ENCODE data around the gene FZD10.

The FZD10 gene

DNA sequence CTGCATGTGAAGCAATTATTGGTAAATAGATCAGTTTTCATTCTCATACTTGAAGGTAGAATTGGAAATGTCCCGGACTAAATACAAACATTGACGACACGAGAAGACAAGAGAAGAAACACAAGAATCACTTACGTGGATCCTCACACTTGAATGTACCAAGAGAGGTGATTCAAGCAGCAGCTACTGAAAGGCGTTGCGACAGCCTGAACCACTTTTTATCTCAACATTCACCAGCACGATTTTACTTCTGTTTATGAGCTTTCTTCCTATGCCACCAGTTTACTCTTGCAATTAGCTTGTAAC is 3.6 kb upstream of the FZD10 start:
- TF ChIP-seq, protein P1, sequence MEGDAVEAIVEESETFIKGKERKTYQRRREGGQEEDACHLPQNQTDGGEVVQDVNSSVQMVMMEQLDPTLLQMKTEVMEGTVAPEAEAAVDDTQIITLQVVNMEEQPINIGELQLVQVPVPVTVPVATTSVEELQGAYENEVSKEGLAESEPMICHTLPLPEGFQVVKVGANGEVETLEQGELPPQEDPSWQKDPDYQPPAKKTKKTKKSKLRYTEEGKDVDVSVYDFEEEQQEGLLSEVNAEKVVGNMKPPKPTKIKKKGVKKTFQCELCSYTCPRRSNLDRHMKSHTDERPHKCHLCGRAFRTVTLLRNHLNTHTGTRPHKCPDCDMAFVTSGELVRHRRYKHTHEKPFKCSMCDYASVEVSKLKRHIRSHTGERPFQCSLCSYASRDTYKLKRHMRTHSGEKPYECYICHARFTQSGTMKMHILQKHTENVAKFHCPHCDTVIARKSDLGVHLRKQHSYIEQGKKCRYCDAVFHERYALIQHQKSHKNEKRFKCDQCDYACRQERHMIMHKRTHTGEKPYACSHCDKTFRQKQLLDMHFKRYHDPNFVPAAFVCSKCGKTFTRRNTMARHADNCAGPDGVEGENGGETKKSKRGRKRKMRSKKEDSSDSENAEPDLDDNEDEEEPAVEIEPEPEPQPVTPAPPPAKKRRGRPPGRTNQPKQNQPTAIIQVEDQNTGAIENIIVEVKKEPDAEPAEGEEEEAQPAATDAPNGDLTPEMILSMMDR (IDR thresholded peaks at IDR 0.05; ENCODE audit: insufficient read depth, low read depth, low read length, missing control alignments), result no peak
- no peak for DNase-seq (ENCODE audit: low read depth)
- H3K4me3 ChIP-seq (ENCODE audit: low read length), result no peak overlapping the region

DNA sequence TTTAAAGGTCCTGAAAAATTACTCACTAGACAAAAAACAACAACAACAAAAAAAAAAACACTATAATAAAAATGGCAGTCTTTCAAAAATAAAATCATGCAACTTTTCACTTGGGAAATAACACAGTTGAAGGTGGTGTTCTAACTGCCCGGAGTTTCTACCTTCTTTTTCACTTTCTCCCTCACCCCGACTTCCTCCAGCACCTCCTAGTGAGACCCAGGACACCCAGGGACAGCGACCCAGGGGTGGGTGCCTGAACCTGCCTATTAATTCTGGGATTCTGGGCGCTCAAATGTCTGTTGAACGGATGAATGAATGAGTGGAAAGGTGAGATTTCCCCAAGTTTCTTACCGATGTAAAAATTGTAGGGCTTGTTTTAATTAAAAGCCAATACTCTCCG is 2.0 kb upstream of the FZD10 start:
- TF ChIP-seq, protein P1 (IDR thresholded peaks at IDR 0.05; ENCODE audit: insufficient read depth, low read depth, low read length, missing control alignments), result no peak

DNA sequence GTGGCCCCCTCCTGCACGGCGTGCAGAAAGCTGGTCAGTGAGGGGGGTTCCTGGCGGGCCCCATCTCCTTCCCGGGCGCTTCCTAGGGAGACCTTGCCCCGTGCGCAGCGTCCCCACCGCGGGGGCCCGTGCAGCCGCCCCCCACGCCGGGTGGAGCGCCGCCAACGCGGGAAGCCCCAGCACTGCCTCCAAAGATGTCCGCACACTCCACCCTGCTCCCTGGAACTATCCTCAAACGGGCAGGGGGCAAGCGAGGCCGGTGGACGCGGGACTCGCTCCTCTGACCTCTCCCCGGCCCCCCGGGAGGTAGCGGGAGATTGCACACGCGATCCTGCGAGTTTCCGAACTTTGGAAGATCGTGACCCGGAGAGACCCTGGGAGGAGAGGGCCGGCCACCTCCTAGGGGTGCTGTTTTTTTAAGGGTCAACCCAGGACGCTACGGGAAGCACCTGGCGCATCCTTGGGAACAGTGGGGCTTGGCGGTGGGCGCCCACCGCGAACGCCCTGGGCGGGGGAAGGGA is 1.5 kb upstream of the FZD10 start:
- H3K4me3 ChIP-seq (ENCODE audit: low read length), result no peak overlapping the region
- TF ChIP-seq, protein P1 (IDR thresholded peaks at IDR 0.05; ENCODE audit: insufficient read depth, low read depth, low read length, missing control alignments), result no peak
- no peak for DNase-seq (ENCODE audit: low read depth)

More for the DNA sequence above, 2.0 kb upstream of the FZD10 start:
- no peak for DNase-seq (ENCODE audit: low read depth)
- H3K4me3 ChIP-seq (ENCODE audit: low read length), result no peak overlapping the region

DNA sequence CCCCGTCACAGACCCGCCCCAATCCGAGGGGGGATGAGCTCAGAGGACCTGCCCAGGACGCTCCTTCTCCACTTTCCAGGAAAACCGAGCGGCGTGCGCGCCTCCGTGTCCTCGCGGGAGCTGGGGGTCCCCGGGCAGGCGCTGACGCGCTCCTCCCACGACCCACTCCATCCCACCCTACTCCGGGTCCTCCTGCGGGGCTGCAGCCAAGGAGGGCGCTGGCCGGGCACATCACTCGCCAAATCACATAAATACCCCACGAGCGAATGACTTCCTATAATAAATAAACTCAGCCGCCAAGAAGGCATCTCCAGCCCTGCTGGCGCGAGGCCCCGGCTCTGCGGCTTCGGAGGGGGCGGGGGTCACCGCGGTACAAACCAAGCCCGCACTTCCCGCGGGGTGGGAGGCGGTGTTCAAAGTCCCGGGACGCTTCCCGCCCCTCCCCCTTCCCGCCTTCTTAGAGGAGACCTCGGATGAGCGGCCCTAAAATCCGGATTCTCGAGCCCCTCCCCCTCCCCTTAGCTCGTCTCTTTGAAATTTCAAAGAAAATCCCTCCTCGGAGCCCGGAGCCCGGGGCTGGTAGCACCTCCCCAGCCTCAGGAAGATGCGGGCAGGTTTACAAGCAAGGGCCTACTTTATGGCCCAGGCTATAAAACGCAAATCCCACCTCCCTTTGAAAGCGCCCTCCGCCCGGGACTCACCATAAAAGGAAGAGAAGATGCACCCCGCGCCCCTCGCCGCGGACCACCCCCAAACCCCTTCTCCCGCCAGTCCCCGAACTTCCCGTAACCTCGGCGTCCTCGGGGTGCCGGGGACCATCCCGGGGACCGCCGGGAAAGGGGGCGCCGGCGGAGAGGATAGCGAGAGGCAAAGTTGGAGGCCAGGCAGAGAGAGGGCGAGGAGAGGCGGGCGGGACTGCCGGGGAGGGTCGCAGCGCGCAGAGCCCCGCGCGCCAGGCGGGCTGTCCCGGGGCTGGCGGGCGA is 712 bp upstream of the FZD10 start:
- DNase-seq (ENCODE audit: low read depth), result no peak
- H3K4me3 ChIP-seq (ENCODE audit: low read length), result peak overlapping the region; percentile 21
- TF ChIP-seq, protein P1 (IDR thresholded peaks at IDR 0.05; ENCODE audit: insufficient read depth, low read depth, low read length, missing control alignments), result no peak

DNA sequence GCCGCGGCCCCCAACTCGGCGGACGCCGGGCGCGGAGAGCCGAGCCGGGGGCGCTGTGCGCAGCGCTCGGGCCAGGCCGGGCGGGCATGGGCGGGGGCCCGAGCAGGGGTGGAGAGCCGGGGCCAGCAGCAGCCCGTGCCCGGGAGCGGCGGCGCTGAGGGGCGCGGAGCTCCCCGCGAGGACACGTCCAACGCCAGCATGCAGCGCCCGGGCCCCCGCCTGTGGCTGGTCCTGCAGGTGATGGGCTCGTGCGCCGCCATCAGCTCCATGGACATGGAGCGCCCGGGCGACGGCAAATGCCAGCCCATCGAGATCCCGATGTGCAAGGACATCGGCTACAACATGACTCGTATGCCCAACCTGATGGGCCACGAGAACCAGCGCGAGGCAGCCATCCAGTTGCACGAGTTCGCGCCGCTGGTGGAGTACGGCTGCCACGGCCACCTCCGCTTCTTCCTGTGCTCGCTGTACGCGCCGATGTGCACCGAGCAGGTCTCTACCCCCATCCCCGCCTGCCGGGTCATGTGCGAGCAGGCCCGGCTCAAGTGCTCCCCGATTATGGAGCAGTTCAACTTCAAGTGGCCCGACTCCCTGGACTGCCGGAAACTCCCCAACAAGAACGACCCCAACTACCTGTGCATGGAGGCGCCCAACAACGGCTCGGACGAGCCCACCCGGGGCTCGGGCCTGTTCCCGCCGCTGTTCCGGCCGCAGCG is 639 bp downstream of the FZD10 start:
- H3K4me3 ChIP-seq (ENCODE audit: low read length), result no peak overlapping the region
- TF ChIP-seq, protein P1 (IDR thresholded peaks at IDR 0.05; ENCODE audit: insufficient read depth, low read depth, low read length, missing control alignments), result no peak
- no peak for DNase-seq (ENCODE audit: low read depth)

DNA sequence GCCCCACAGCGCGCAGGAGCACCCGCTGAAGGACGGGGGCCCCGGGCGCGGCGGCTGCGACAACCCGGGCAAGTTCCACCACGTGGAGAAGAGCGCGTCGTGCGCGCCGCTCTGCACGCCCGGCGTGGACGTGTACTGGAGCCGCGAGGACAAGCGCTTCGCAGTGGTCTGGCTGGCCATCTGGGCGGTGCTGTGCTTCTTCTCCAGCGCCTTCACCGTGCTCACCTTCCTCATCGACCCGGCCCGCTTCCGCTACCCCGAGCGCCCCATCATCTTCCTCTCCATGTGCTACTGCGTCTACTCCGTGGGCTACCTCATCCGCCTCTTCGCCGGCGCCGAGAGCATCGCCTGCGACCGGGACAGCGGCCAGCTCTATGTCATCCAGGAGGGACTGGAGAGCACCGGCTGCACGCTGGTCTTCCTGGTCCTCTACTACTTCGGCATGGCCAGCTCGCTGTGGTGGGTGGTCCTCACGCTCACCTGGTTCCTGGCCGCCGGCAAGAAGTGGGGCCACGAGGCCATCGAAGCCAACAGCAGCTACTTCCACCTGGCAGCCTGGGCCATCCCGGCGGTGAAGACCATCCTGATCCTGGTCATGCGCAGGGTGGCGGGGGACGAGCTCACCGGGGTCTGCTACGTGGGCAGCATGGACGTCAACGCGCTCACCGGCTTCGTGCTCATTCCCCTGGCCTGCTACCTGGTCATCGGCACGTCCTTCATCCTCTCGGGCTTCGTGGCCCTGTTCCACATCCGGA is 1.4 kb downstream of the FZD10 start:
- TF ChIP-seq, protein P1 (IDR thresholded peaks at IDR 0.05; ENCODE audit: insufficient read depth, low read depth, low read length, missing control alignments), result no peak
- H3K4me3 ChIP-seq (ENCODE audit: low read length), result no peak overlapping the region

More for the DNA sequence above, 1.4 kb downstream of the FZD10 start:
- no peak for DNase-seq (ENCODE audit: low read depth)

All from epithelial cell of esophagus (primary cell).